ENCODE data around the gene NMD3.
A peak's percentile ranks its signal among the peaks of the same experiment; 100 is the strongest.

NMD3 gene

DNA sequence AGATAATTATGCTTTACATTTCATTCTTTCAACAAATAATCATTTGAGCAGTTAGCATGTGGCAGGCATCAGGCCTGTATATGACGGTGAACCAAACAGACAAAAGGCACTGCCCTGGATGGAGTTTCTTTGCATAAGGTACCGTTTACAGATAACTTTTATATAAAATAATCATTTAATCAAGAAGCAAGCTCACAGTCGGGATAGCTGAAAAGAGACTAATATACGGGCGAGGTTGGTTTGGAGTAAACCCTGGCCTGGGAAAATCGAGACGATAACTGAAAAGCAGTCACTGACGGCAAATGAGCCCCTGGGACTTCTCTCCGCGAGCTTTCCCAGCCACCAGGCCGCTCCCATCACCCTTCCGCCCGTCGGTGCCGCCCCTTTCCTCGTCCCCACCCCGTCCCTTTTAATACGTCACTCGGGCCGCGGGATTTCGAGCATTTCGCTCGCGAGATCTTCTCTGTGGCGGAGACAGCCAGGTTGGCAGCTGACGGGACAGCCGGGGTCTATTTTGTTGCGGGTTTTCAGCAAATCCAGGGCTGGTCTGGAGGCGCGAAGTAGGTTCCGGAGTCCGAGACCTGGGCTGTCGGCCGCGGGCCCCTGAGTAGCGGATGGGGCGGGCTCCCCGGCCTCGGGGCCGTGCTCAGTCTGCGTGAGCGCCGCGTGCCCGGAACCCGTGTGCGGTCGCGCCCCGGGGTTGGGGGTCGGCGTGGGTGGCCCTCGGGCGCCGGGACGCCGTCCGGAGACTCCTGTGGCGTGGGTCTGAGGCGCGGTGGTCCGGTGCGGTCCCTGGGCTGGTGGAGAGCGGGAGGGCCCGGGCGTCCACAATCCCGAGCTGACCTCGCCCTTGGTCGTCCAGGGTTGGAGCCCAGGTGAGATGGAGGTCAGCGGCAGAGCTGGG is at the start of gene NMD3:
Gene NMD3 (plus strand): TSS at position 462 of the 904 bp plus-strand sequence. CDS start 703 bp downstream, outside the sequence.
- DNase-seq = peak; percentile 94

DNA sequence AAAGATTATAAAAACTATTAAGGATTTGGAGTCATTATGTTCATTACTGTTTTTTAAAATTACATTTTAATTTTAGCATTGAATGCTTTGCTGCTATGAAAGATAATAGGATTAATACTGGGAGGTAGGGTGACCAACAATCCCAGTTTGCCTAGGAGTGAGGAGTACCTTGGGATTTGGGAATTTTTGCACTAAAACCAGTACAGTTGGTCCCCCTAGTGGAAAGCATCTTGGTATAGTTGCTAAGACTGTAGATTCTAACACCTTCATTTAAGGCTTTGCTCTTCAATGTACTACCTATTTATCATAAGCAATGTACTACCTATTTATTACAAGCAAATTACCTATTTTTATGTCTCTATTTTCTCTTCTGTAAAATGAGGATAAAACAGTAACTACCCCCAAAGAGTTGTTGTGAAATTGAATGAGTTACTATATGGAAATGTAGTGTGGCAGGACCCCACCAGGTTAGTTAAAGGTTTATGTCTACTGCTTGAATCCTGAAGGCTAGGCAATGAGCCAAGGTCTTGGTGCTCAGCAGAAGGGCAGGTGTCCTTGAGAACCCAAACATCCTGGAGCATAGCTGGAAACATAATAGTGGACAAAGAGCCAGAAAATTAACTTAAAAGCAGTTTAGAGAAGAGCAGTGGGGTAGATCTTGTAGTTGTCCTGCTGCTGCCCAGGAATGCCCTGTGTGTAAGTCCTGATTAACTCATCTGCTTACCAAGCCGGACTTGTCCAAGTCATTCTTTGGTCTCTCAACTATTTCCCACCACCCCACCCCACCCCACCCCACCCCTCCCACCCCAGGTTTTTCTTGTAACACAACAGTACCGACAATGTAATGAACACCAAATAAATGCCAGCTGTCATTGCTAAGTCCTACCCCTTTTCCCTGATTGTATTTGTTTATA is 49.2 kb upstream of the NMD3 start:
- no peak for DNase-seq

DNA sequence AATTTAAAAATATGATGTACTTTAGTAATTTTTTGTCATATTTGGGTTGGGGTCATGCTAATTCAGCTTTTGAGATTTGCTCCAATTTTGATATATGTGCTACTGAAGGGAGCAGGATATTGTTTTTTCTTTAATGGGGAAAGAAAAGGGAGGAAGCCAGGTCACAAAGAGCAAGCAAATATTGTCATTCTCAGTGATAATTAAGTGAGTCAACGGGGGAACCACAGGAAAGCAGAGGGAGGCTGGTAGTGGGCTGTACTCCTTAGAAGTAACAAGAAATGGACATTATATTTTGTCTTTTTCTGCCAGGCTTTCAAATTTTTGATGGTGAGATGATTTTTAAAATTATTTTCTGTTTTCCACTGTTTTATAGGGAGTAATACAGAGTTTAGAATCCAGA is 45.6 kb upstream of the NMD3 start:
- DNase-seq = no peak

DNA sequence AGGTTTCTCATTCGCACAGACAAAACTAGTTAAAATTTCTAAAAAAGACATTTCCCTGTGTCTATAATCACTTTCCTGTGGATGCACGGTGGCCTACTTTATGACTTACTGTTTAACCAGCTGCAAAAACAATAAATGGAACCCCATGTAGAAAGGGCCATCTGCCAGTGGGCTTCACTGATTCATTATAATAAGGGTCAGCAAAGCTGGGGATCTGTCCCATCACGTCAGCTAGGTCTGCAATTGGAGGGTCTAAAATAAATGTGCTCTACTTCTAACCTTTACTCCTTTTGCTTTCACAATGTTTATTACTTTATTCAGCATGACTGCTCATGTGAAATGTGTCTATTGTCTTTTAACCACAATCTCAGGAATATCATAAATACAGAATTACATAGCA is 43.1 kb upstream of the NMD3 start:
- no peak for DNase-seq

DNA sequence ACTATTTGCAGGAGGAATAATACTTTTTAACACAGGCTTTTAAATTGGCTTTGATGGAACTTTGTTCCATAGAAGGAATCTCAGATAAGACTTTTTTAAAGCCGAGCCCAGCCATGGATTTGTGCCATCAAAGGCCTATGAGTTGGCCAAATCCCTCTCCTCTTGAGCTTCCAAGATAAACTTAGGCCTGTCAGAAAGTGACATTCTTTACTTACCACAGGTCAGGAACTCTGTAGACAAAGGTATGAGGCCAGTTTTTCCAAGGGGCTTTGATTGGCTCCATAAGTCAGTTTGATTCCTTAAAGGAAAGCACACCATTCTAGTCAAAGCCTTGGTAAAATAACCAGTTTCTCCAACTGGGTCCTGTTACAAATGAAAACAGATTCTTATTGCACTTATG is 39.7 kb upstream of the NMD3 start:
- DNase-seq = peak; percentile 22

DNA sequence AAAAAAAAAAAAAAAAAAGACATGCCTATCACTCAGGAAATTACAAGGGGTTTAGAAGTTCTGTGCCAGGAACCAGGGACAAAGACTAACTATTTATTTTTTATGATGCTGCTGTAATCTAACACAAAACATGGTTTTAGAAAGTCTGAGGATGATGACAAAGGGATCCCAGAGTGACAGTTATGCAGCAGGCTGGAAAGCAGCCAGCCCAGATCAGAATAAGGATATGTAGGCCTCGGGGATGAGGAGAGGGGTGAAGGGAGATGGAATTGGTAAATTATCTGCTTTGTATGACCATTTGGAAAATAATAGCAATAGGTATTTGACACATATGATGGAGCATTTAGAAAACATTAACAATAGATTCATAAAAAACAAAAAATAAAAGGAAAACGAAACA is 34.1 kb upstream of the NMD3 start:
- no peak for DNase-seq

DNA sequence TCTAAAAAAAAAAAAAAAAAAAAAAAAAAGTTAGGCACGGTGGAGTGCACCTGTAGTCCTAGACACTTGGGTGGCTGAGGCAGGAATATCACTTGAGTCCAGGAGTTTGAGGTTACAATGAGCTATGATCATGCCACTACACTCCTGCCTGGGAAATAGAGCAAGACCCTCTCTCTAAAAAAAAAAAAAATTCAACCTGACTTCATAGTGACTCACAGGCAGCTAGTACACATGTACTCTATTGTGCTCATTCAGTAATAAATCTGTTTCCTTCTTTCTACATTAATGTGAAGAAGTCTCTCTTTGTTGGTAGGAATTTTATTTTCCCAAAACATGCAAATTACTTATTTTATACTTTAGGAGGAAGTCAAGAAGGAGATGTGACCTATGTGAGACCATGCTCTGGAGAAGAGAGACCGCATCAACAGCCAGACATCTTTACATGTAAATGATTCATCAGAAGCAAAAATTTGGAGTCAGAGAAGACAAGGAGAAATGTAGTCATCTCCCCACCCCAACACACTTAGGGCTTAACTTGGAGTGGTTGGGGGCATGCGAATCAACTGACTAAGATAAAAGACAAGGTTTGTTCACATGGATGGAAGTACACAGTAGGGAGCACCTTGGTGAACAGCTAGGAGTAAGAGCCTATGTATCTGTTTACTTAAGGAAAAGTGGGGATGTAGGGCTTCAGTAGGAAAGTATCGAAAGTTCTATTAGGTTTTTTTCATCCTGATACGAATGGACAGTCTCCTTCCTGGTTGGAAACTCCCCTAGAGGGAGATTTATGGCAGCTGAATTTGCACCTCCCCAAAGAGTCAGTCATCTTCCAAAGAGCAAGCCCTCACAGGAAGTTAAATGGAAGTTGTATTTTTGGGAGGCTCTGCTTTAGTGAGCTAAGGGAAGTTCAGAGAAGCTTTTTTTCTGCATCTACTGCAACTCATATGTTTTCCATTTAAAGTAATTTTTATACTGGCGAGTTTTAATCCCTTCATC is 23.0 kb upstream of the NMD3 start:
- DNase-seq = no peak

DNA sequence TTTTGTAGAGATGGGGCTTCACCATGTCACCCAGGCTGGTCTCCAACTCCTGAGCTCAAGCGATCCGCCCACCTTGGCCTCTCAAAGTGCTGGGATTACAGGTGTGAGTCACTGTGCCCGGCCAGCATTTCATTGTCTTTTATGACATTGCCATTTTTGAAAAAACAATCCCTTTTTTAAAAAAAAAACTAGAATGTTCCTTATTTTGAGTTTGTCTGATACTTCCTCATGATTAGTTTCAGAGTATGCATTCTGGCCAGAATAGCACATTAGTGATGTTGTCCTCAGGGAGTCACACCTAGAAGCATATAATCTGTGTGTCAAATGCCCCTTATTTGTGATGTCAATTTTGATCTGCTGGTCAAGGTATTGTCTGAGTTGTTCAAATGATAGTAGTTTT is 21.2 kb upstream of the NMD3 start:
- DNase-seq = no peak

DNA sequence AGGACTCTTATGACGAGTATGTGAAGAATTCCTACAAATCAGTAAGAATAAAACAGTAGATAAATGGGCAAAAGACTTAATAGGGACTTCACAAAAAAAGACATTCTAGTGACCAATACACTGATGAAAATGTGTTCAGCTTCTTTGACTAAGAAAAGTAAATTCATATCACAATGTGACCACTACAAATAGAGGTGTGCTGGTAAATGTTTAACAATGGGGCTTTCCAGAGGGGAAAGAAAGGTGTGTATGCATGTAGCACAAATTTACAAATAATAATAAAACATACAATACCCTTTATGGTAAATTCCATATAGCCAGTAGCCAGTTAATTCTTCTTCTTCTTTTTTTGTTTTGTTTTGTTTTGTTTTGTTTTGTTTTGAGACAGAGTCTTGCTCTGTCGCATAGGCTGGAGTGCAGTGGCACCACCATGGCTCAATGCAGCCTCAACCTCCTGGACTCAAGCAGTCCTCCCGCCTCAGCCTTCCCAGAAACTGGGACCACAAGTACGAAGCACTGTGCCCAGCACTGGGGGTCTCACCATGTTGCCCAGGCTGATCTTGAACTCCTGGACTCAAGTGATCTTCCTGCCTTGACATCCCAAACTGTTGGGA is 17.5 kb upstream of the NMD3 start:
- DNase-seq = no peak

DNA sequence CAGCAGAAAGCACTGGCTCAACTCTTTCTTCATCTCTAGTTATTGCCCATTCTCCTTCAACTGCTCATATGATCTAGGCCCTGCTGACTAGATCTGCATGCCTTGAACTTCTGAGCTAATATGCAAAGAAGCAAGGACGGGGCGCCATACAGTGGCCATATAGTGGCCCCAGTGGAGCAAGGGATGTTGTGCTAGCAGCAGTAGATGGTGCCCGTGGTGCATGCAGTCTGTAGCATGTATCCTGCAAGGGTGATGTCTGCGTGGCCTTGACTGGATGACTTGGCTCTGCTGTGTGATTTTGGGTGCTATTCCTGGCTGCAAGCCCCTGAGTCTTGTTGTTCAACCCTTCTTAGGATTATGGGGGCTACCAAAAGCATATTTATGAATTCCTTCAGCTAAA is 12.2 kb upstream of the NMD3 start:
- no peak for DNase-seq

DNA sequence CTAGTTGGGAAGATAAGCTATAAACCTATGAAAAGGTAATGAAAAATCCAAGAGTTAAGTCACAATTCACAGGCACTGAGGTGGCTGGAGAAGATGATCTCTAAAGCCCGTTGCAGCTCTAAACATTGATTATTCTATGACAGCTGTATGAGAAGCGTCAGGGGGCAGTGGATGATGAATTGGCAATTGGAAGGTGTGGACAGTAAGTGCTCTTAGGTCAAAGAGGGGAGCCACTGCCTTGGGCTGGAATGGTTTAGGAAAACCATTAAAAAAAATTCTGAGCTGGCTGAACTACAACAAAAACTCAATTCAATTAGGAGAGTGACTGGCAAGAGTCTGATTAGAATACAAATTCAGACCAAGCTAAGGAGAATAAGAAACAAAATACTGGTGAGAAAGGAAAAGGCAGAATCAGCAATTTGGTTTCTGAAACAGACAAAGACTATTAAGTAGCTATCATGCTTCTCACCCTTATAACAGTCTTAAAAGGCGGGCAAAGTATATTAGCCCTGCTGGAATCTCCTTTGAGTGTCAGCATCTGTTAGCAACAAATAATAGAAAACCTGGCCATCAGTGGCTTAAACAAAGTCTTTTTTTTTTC is 8.8 kb upstream of the NMD3 start:
- DNase-seq = no peak

DNA sequence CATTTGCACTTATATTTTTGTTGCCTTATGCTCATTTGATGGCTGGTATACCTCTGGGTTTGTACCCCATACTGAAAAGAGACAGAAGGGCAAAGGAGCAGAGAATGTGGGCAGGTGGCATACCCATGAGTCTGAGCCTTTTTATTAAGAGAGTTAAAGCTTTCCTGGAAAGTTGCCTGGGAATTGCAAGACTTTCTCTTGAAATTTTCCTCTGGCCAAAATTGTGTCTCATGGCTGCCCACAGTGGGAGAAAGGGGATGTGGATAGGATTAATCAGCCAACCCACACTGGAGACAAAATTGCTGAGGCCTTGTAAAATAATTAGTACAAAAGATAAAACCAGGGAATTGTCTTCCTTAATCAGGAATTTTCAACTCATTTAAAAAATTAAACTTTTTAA is 8.2 kb upstream of the NMD3 start:
- peak; percentile 2 for DNase-seq

DNA sequence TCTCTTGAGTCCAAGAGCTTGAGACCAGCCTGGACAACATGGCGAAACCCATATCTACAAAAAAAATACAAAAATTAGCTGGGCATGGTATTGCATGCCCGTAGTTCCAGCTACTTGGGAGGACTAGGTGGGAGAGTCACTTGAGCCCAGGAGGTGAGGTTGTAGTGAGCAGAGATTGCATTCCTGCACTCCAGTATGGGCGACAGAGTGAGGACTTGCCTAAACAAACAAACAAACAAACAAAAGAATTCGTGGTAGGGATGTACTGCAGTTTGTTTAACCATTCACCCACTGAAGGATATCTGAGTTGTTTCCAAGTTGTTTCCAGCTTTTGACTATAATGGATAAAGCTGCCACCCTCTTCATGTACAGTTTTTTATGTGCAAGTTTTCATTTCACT is 7.5 kb upstream of the NMD3 start:
- no peak for DNase-seq

DNA sequence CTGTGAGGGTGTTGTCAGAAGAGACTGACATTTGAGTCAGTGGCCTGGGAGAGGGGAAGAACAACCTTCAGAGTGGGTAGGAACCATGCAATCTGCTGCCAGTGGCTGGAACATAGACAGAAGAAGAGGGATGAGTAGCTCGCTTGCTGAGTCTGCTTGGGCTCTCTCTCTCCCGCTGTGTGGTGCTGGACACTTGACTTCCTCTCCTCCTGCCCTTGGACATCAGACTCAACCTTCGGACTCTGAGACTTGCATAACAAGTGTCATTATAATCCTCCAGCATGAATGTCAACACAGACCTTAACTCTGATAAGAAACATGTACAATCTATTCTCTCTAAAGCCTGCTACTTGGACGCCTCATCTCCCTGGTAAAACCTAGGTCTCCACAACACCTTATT is 5.9 kb upstream of the NMD3 start:
- DNase-seq = no peak

DNA sequence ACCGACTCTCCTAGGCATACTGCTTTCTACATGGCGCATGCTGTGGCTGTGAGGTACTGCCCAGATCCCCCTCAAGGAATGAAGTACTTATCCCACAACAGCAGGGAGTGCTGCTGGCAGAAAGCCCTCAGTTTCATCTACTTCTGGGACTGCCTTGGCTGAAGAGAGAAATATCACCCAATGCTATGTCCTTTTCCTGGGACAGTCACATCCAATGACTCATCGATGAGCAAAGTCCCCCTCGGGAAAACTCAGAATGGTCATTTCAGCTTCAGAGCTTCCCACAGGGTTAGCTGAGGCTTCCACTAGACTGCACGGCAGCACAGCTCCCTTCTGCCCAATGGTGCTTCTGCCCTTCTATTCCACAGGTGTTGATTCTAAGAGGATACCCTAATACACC is 3.6 kb upstream of the NMD3 start:
- DNase-seq = peak; percentile 41

DNA sequence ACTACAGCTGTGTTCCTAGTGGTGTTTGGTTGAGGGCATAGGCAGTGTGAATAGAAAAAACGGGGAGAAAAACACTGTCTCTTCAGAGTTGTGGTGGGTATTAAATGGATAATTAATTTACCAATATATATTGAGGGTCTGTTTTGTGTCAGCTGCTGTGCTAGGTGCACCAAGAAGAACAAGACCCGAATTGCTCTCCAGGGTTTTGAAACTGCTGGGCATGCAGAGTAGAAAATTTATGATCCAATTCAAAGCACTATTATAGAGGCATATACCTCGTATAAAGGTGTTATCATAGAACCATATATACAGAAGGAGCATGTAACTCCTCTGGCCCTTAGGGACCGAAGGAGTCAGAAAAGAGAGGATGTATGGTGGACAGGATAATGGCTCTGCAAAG is 1.6 kb upstream of the NMD3 start:
- DNase-seq = no peak

DNA sequence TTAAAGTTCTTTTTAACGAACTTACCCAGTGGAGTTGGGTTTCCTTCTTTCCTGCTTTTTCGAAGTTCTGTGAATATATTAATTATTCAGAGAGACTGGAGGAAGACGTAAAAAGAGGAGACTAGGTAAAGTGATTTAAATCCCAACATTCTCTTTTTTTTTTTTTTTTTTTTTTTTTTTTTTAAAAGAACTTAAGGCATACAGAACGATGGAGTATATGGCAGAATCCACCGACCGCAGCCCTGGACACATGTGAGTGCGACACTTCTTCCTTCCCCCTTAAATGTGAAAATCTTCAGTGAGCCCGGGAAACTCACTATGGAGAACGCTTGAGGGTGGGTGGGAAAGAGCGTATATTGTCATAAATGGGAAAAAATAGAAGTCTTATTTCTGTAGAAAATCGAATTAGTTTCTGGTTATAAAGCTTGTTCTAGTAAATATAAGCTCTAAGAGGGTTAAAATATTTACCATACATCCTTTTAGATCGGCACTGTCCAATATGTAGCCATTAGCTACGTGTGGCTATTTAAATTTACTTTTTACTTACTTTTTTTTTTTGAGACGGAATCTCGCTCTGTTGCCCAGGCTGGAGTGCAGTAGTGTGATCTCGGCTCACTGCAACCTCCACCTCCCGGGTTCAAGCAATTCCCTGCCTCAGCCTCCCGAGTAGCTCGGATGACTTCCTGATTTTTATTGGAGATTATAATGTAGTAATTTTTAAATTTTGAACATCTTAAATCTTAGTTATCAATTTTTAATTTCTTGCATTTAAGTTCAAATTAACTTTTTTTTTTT is 892 bp downstream of the NMD3 start:
- peak; percentile 21 for DNase-seq

DNA sequence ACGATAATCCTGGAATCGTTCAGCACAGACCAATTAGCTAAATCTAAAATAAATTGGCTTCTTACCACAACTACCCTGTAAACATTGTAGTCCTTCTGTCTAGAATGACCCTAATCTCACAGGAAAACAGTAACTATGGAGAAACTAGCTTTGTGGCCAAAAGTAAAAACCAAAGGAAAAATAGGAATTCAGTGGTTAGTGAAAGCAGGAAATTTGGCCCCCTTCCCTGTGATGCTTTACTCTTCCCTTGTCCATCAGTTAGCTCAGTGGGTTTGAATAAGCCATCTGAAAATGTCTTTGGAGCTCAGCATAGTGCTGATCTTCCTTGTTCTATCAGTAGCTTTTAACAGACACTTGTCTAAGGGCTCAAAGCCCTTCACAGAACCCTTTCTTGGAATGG is 1.6 kb downstream of the NMD3 start:
- DNase-seq = peak; percentile 31

DNA sequence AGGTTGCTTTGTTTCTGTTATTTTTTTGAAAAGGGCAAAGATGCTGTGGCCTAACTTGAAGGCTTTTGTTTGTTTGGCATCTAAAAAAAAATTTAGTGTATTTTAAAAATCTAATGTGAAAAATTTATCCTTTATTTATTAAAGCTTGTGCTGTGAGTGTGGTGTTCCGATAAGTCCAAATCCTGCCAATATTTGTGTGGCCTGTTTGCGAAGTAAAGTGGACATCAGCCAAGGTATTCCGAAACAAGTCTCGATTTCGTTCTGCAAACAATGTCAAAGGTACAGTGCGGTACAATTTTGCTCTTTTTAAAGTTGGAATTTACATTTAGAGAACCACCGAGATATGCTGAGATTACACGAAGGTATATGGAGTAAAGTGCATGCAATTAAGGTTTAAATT is 3.7 kb downstream of the NMD3 start:
- no peak for DNase-seq

DNA sequence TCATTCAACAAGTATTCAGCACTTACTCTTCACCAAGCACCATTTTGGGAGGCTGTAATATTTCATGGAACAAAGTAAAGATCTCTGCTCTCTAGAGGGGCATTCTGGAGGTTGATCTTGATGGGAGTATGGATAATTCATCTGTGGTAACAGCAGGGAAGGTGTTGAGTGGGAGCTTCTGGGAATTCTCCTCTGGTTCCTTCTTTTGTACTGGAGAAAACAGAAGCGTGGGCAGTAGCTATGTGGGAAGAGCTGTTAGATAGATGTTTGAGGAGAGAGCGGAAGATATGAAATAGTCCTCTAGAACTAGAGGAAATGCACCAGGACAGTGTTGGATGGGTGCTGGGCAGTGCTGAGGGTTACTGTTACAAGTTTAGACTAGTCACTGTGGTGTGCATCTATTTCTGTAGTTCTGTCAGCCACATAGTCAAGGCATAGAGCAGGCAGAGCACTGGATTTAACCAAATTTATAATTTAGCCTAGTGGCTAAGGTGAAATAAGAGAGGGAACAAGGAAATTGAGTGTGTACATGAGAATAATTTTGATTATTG is 9.6 kb downstream of the NMD3 start:
- no peak for DNase-seq

DNA sequence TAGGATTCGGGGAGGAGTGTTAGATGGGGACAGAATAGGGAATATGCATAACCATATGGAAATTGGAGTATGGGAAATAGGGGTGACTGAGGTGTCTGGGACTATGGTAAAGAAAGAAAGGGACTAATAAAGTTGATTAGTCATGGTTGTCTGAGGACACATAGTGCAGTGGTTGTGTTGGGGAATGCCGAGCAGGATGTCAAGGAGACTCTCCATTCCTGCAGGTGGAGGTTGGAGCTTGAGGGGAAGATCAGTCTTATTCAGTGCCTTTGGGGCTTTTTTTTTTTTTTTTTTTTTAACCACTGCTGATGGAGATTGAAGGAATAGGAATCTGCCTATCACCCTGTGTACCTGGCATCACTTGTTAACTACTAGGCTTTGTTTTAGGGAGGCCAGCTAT is 10.8 kb downstream of the NMD3 start:
- DNase-seq = no peak
